ENCODE measurements around the gene SIX3. TPM values are rescaled to one million over a fixed set of nuclear protein-coding genes. Genes with fewer than 3 reads are reported as not detected.

SIX3 gene
- polyA plus RNA-seq, 1 experiment = not detected

- CTCF ChIA-PET = interaction anchor here (0.6 to 6.5 kb wide), 21 partner anchors 9 to 911 kb away, joined by 3 to 94 read pairs (median 4); no protein-coding TSS in a partner anchor
These were observed 13.5 kb downstream of the SIX3 start for GRCh38 chr2:44954889-44955592.

GRCh38 chr2:44955593-44956392 lies 14.3 kb downstream of the SIX3 start:
- Histone ChIP-seq H3K27me3 (ENCODE audit: control insufficient read depth, insufficient read depth, low read length) (peaks cover 41% of the 10 kb centered on the region), H3K4me3 (ENCODE audit: low read depth, low read length) (no peak overlapping the region; the same call in 1 of the 2 replicates), H3K36me3 (ENCODE audit: control insufficient read depth, insufficient read depth, low read length) (no peaks in the 10 kb centered on the region)
- ChIA-PET POLR2A (no interaction called here), CTCF (interaction anchor here (0.6 to 6.5 kb wide), 24 partner anchors 8 to 915 kb away, joined by 3 to 94 read pairs (median 4); no protein-coding TSS in a partner anchor)
- TF ChIP-seq CTCF (IDR thresholded peaks at IDR 0.05; ENCODE audit: insufficient read depth, low read depth, low read length) = peak; percentile 92
- DNase-seq (ENCODE audit: low read depth) = no peak

More at GRCh38 chr2:44954889-44955592, 13.5 kb downstream of the SIX3 start:
- Histone ChIP-seq H3K36me3 (ENCODE audit: control insufficient read depth, insufficient read depth, low read length) (no peaks in the 10 kb centered on the region), H3K27me3 (ENCODE audit: control insufficient read depth, insufficient read depth, low read length) (peaks cover 44% of the 10 kb centered on the region), H3K4me3 (ENCODE audit: low read depth, low read length) (no peak overlapping the region; the same call in 1 of the 2 replicates)
- no peak for TF ChIP-seq CTCF (IDR thresholded peaks at IDR 0.05; ENCODE audit: insufficient read depth, low read depth, low read length)
- no peak for DNase-seq (ENCODE audit: low read depth)
- POLR2A ChIA-PET = no interaction called here

- DNase-seq (ENCODE audit: low read depth) = no peak
- H3K36me3 ChIP-seq (ENCODE audit: control insufficient read depth, insufficient read depth, low read length) = no peaks in the 10 kb centered on the region
- POLR2A ChIA-PET = no interaction called here
- H3K4me3 ChIP-seq (ENCODE audit: low read depth, low read length) = no peak overlapping the region
- H3K27me3 ChIP-seq (ENCODE audit: control insufficient read depth, insufficient read depth, low read length) = peaks cover 33% of the 10 kb centered on the region
- TF ChIP-seq CTCF (IDR thresholded peaks at IDR 0.05; ENCODE audit: insufficient read depth, low read depth, low read length) = no peak
- CTCF ChIA-PET = interaction anchor here (0.5 to 6.5 kb wide), 16 partner anchors 10 to 916 kb away, joined by 3 to 94 read pairs (median 4); no protein-coding TSS in a partner anchor
These were observed 15.3 kb downstream of the SIX3 start for GRCh38 chr2:44956843-44957242.

GRCh38 chr2:44957656-44958327 lies 16.3 kb downstream of the SIX3 start:
- CTCF ChIA-PET = interaction anchor here (0.6 to 6.5 kb wide), 10 partner anchors 7 to 917 kb away, joined by 3 to 94 read pairs (median 4); no protein-coding TSS in a partner anchor

More at GRCh38 chr2:44957656-44958327, 16.3 kb downstream of the SIX3 start:
- DNase-seq (ENCODE audit: low read depth) = no peak
- Histone ChIP-seq H3K27me3 (ENCODE audit: control insufficient read depth, insufficient read depth, low read length) (peaks cover 27% of the 10 kb centered on the region), H3K36me3 (ENCODE audit: control insufficient read depth, insufficient read depth, low read length) (no peaks in the 10 kb centered on the region), H3K4me3 (ENCODE audit: low read depth, low read length) (no peak overlapping the region)
- no peak for TF ChIP-seq CTCF (IDR thresholded peaks at IDR 0.05; ENCODE audit: insufficient read depth, low read depth, low read length)
- POLR2A ChIA-PET = no interaction called here

Data from BJ (cell line).